Mesothelial cell of epicardium (in vitro differentiated cells): ENCODE results near the gene PUM1. TPM values are rescaled to one million over a fixed set of nuclear protein-coding genes. Genes with fewer than 3 reads are reported as not detected.

Experiments
- DNase-seq, 2 experiments: peaks; one replicate each; pipeline ENCODE4 v3.0.0; 2021; ENCODE audit warnings: low spot score in 2 of 2; ENCODE audit not compliant: unreplicated experiment in 2 of 2
- H3K27ac Mint-ChIP-seq: 2 replicates; pipeline ENCODE4 v1.8.0; 2021; ENCODE audit warnings: mixed read lengths
- H3K27me3 Mint-ChIP-seq: 2 replicates; pipeline ENCODE4 v1.8.0; 2021; ENCODE audit warnings: low read depth, mixed read lengths
- H3K36me3 Mint-ChIP-seq: 2 replicates; pipeline ENCODE4 v1.8.0; 2021; ENCODE audit warnings: mixed read lengths
- H3K4me1 Mint-ChIP-seq: 2 replicates; pipeline ENCODE4 v1.8.0; 2021; ENCODE audit warnings: mixed read lengths
- H3K4me3 Mint-ChIP-seq: 2 replicates; pipeline ENCODE4 v1.8.0; 2021; ENCODE audit warnings: mild to moderate bottlenecking, moderate library complexity, mixed read lengths
- H3K9me3 Mint-ChIP-seq: 2 replicates; pipeline ENCODE4 v1.8.0; 2021; ENCODE audit warnings: mixed read lengths
- CTCF ChIP-seq: fragments of 200-600 bp; sonication (generic); IDR thresholded peaks from one replicate; pipeline ENCODE4 v1.5.0; 2021; ENCODE audit warnings: antibody characterized with exemption; ENCODE audit not compliant: unreplicated experiment
- total RNA-seq: library from RNA; stranded (reverse); gene quantifications from 3 replicates; pipeline ENCODE4 v1.2.1, GENCODE V29; 2021

PUM1 gene
- total RNA-seq = 244 to 253 TPM (median 250 TPM) in 3 replicates

- H3K27ac Mint-ChIP-seq = peak within 1 kb of the TSS; percentile 100
- peak; percentile 98 to 99 for DNase-seq
- no peaks in the 10 kb centered on the region for H3K36me3 Mint-ChIP-seq
- H3K4me3 Mint-ChIP-seq = peak within 1 kb of the TSS; percentile 98
- H3K9me3 Mint-ChIP-seq = no peaks in the 10 kb centered on the region
- no peaks in the 10 kb centered on the region for H3K27me3 Mint-ChIP-seq
- peaks cover 16% of the 10 kb centered on the region for H3K4me1 Mint-ChIP-seq
- TF ChIP-seq CTCF = no peak
Measured at GRCh38 chr1:31065310-31066217, at the start of gene PUM1. PUM1 (minus strand) TSS chr1:31065717; CDS start chr1:31059566, 6,151 bp downstream.

- TF ChIP-seq CTCF = no peak
- Mint-ChIP-seq H3K9me3 (no peaks in the 10 kb centered on the region), H3K27ac (no peak overlapping the region)
Measured at GRCh38 chr1:31112266-31112935, 46.9 kb upstream of the PUM1 start.

GRCh38 chr1:31111290-31111951, 45.9 kb upstream of the PUM1 start:
- Mint-ChIP-seq H3K27ac (peak overlapping the region; percentile 11), H3K27me3 (peaks cover 2% of the 10 kb centered on the region), H3K4me1 (peaks cover 13% of the 10 kb centered on the region), H3K9me3 (no peaks in the 10 kb centered on the region), H3K4me3 (no peak overlapping the region), H3K36me3 (no peaks in the 10 kb centered on the region)
- no peak for TF ChIP-seq CTCF
- DNase-seq = no peak

More at GRCh38 chr1:31112266-31112935, 46.9 kb upstream of the PUM1 start:
- no peak for DNase-seq
- Mint-ChIP-seq H3K4me1 (peaks cover 13% of the 10 kb centered on the region), H3K4me3 (no peak overlapping the region), H3K27me3 (peaks cover 2% of the 10 kb centered on the region), H3K36me3 (no peaks in the 10 kb centered on the region)

- Mint-ChIP-seq H3K9me3 (no peaks in the 10 kb centered on the region), H3K27me3 (peaks cover 1% of the 10 kb centered on the region), H3K4me1 (peaks cover 13% of the 10 kb centered on the region), H3K4me3 (no peak overlapping the region), H3K27ac (no peak overlapping the region), H3K36me3 (no peaks in the 10 kb centered on the region)
- no peak for DNase-seq
- TF ChIP-seq CTCF = no peak
Measured at GRCh38 chr1:31110846-31111245, 45.3 kb upstream of the PUM1 start.

GRCh38 chr1:31108861-31109260, 43.3 kb upstream of the PUM1 start:
- H3K27ac Mint-ChIP-seq = no peak overlapping the region
- no peak for TF ChIP-seq CTCF
- no peaks in the 10 kb centered on the region for H3K36me3 Mint-ChIP-seq
- no peaks in the 10 kb centered on the region for H3K27me3 Mint-ChIP-seq
- peaks cover 13% of the 10 kb centered on the region for H3K4me1 Mint-ChIP-seq
- no peaks in the 10 kb centered on the region for H3K9me3 Mint-ChIP-seq
- H3K4me3 Mint-ChIP-seq = no peak overlapping the region
- DNase-seq = no peak
